Measurements from ENCODE around the gene FBXO24. TPM values are rescaled to one million over a fixed set of nuclear protein-coding genes. Genes with fewer than 3 reads are reported as not detected.
"Not testable (repeated sequence)": the region's sequence is repeated elsewhere in the genome, so short reads cannot be mapped to it uniquely, and the experiment has no call there.

FBXO24 gene
- total RNA-seq, 4 donors from 2014 or later, result 0.30 to 2.2 (median 0.84) TPM; not detected in 1

DNA sequence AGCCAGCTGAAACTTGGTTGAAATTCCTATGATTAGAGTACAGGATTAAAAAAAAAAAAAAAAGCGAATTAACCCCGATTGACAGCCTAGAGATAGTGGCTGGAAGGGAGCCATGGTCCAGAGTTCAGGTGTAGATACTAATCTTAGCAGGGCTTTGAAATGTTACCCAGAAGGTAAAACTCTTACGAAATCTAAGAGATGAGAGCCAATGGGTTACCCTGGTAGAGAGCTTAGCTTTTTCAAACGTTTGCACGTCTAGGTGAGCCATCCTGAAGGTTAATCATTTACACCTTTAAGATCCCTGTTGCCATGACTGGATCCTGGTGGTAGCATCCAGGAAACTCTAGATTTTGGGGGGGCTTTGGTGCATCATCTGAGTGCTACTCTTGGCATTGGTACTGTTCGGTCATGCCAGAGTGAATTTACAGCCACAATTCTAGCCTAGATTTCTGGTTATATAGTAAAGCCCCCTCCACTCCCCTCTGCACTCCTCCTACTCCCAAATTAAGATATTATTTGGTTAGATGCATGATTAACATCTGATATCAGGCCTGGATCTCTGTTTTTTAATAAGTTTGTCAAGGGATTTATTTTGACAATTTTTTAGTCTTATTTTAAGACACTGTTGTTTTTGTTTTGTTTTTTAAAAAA lies 45.9 kb upstream of the FBXO24 start:
- Histone ChIP-seq H3K36me3 (no peaks in the 10 kb centered on the region), H3K4me1 (peaks cover 0 to 66% (median 34%) of the 10 kb centered on the region in 4 donors), H3K4me3 (peak overlapping the region; percentile 67 to 94 (median 84)), H3K27me3 (no peaks in the 10 kb centered on the region), H3K27ac (peak overlapping the region in 2 of 4 donors; percentile 89 to 91), H3K9me3 (no peaks in the 10 kb centered on the region)
- DNase-seq (ENCODE audit: low spot score in 2 of 2), result no peak
- 47 to 52% methylated on average over 6 of the region's 6 CpGs for WGBS, 2 donors
- TF ChIP-seq EP300 (IDR thresholded peaks at IDR 0.05) (no peak), POLR2A (IDR thresholded peaks at IDR 0.05) (no peak)
- TF ChIP-seq, protein P1, sequence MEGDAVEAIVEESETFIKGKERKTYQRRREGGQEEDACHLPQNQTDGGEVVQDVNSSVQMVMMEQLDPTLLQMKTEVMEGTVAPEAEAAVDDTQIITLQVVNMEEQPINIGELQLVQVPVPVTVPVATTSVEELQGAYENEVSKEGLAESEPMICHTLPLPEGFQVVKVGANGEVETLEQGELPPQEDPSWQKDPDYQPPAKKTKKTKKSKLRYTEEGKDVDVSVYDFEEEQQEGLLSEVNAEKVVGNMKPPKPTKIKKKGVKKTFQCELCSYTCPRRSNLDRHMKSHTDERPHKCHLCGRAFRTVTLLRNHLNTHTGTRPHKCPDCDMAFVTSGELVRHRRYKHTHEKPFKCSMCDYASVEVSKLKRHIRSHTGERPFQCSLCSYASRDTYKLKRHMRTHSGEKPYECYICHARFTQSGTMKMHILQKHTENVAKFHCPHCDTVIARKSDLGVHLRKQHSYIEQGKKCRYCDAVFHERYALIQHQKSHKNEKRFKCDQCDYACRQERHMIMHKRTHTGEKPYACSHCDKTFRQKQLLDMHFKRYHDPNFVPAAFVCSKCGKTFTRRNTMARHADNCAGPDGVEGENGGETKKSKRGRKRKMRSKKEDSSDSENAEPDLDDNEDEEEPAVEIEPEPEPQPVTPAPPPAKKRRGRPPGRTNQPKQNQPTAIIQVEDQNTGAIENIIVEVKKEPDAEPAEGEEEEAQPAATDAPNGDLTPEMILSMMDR (IDR thresholded peaks at IDR 0.05), result no peak

DNA sequence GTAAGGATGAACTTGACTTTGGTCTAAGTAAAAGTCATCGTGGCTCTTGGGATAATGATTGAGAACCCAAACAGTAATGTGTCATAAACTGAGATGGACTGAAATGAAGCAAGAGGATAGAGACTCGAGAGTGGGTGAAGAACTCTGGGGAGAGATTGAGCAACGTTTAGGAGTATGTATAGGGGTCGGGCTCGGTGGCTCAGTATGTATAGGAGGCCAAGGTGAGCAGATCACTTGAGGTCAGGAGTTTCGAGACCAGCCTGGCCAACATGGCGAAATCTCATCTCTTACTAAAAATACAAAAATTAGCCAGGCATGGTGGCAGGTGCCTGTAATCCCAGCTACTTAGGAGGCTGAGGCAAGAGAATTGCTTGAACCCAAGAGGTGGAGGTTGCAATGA lies 44.8 kb upstream of the FBXO24 start:
- DNase-seq (ENCODE audit: low spot score in 2 of 2); H3K36me3 ChIP-seq; H3K9me3 ChIP-seq; H3K4me3 ChIP-seq; H3K27me3 ChIP-seq: not testable (repeated sequence)
- H3K27ac ChIP-seq, result peak overlapping the region in 2 of 4 donors; percentile 15 to 34
- WGBS, 2 donors, result 81 to 84% methylated on average over 7 of the region's 7 CpGs
- peaks cover 0 to 77% (median 45%) of the 10 kb centered on the region in 4 donors for H3K4me1 ChIP-seq

DNA sequence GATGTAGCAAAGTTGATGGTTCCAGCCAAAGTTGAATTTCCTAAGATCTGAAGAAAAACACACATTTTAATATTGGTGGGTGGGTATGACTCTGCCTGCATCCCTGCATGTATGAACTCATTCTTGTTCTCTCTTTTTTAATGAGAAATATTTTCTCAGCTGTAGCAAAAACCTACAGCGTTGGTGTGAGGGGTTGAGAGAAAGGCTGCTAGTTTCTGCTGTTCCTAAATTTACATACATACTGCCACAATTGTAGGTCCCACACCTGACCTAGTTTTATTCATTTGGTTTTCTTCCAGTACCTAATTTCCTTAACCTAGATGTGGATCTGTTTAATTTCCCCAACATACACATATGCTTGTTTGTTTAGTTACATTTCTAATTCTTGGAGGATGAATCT lies 42.5 kb upstream of the FBXO24 start:
- TF ChIP-seq EP300 (IDR thresholded peaks at IDR 0.05) (no peak), POLR2A (IDR thresholded peaks at IDR 0.05) (no peak)
- TF ChIP-seq, protein P1 (IDR thresholded peaks at IDR 0.05), result no peak
- no peak for DNase-seq (ENCODE audit: low spot score in 2 of 2)
- Histone ChIP-seq H3K27me3 (no peaks in the 10 kb centered on the region), H3K4me1 (peaks cover 4 to 93% (median 62%) of the 10 kb centered on the region in 4 donors), H3K9me3 (no peaks in the 10 kb centered on the region), H3K36me3 (no peaks in the 10 kb centered on the region), H3K4me3 (no peak overlapping the region), H3K27ac (peak overlapping the region; percentile 14 to 92 (median 82))
- 24 to 50% methylated on average over 1 of the region's 1 CpG for WGBS, 2 donors

DNA sequence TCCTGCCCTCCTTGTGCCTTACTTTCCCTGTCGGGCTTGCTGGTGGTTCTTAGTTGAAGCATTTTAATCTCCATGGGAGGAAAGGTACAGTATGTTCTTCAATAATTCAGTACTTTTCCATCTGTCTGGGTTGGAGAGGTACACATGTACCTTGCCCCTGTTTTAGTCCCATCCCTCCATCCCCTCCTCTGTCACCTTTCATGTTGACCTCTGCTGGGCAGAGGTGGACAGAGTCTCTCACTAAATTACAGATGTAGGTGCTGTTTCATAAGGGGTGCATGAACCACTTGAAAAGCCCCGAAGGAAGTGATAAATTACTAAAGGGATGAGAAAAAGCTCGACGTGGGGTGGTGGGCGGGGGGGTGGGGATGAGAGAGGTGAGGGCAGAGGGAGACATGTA lies 41.7 kb upstream of the FBXO24 start:
- Histone ChIP-seq H3K4me3 (no peak overlapping the region), H3K4me1 (peaks cover 4 to 100% (median 69%) of the 10 kb centered on the region in 4 donors)

DNA sequence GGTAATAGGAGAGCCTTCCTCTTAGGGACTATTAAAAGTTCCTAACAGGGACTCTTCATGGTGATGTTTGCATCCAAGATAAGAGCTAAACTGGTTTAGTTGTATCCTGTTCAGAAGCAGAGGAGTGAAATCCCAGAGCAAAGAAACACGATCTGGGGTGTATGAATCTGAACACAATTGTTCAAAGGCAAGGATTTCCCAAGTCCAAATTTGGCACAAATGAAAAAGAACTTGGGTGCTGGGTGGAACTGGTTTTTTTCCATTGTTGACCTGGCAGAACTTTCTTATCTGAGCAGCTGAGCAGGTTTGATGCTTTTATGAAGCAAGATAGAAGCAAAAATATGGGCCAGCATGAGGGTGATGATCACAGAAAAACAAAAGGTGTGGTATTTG lies 41.2 kb upstream of the FBXO24 start:
- no peaks in the 10 kb centered on the region for H3K9me3 ChIP-seq
- no peak for DNase-seq (ENCODE audit: low spot score in 2 of 2)
- H3K36me3 ChIP-seq, result peaks cover 0 to 4% (median 0%) of the 10 kb centered on the region in 3 donors
- peak overlapping the region in 1 of 4 donors; percentile 3 for H3K4me3 ChIP-seq
- peak in 1 of 2 donors; percentile 53 for TF ChIP-seq EP300 (IDR thresholded peaks at IDR 0.05)
- no peak for TF ChIP-seq POLR2A (IDR thresholded peaks at IDR 0.05)
- TF ChIP-seq, protein P1 (IDR thresholded peaks at IDR 0.05), result no peak
- H3K4me1 ChIP-seq, result peaks cover 4 to 94% (median 69%) of the 10 kb centered on the region in 4 donors
- peak overlapping the region; percentile 72 to 92 (median 82) for H3K27ac ChIP-seq
- 6 to 20% methylated on average over 1 of the region's 1 CpG for WGBS, 2 donors
- no peaks in the 10 kb centered on the region for H3K27me3 ChIP-seq

More for the DNA sequence above, 41.7 kb upstream of the FBXO24 start:
- no peaks in the 10 kb centered on the region for H3K27me3 ChIP-seq
- H3K36me3 ChIP-seq, result no peaks in the 10 kb centered on the region
- no peak for DNase-seq (ENCODE audit: low spot score in 2 of 2)
- TF ChIP-seq EP300 (IDR thresholded peaks at IDR 0.05), result no peak
- TF ChIP-seq, protein P1 (IDR thresholded peaks at IDR 0.05), result no peak
- no peak for TF ChIP-seq POLR2A (IDR thresholded peaks at IDR 0.05)
- no peaks in the 10 kb centered on the region for H3K9me3 ChIP-seq
- WGBS, 2 donors, result 40 to 45% methylated on average over 5 of the region's 5 CpGs
- peak overlapping the region; percentile 72 to 92 (median 82) for H3K27ac ChIP-seq
